Measurements from ENCODE around the gene AGRN. TPM values are rescaled to one million over a fixed set of nuclear protein-coding genes. Genes with fewer than 3 reads are reported as not detected.
A peak's percentile ranks its signal among the peaks of the same experiment; 100 is the strongest.

The AGRN gene
- total RNA-seq (2021; ENCODE audit: unreplicated experiment) (134 TPM), Bru-seq, nascent RNA (percentile 64 among the genes with signal in this experiment), BruChase-seq, experiment 1, labeled RNA remaining after a 6-hour chase (percentile 83 among the genes with signal in this experiment), BruChase-seq, experiment 2, labeled RNA remaining after a 2-hour chase (percentile 81 among the genes with signal in this experiment)
- polyA plus RNA-seq (2012) = 71.3 and 82.2 TPM in 2 replicates
- long read RNA-seq, partial matches to known transcripts = 69 of 94 reads
- long read RNA-seq, other reads (novel, unspliced or antisense) = 23 of 94 reads

GRCh38 chr1:1020000-1020404, at the start of gene AGRN:
Gene AGRN, plus strand, starts transcription at chr1:1020120. Its CDS starts 53 bp downstream, at chr1:1020173.
- no peak for DNase-seq (ENCODE audit: low read depth, low spot score)
- Histone ChIP-seq H3K79me2 (ENCODE audit: insufficient read depth, low read length) (peaks cover 44% of the 10 kb centered on the region), H3K9me2 (ENCODE audit: insufficient read depth) (no peaks in the 10 kb centered on the region), H3K9me3 (ENCODE audit: control insufficient read depth in 1 of 2, insufficient read depth in 1 of 2, low read depth in 1 of 2, low read length in 2 of 2) (no peaks in the 10 kb centered on the region), H3K4me3 (replicated peaks in 1 of 2; ENCODE audit: low read depth in 1 of 2, low read length in 2 of 2) (peak within 1 kb of the TSS; percentile 73 to 79), H2AFZ (ENCODE audit: low read depth, low read length, poor library complexity, severe bottlenecking) (no peak within 1 kb of the TSS), H3K36me3 (ENCODE audit: control insufficient read depth in 1 of 2, insufficient read depth in 2 of 2, low read length in 2 of 2) (peaks cover 0 to 12% of the 10 kb centered on the region in 2 experiments; a peak in 2 of 4 replicates), H3K4me1 (ENCODE audit: control insufficient read depth in 1 of 2, insufficient read depth in 2 of 2, low read length in 2 of 2) (peaks cover 44 to 67% of the 10 kb centered on the region in 2 experiments), H4K20me1 (ENCODE audit: insufficient read depth) (no peaks in the 10 kb centered on the region), H3K4me2 (ENCODE audit: low read length) (peak within 1 kb of the TSS; percentile 98), H3K27ac (ENCODE audit: low read depth, low read length) (peak within 1 kb of the TSS; percentile 87), H3K9ac (ENCODE audit: low read length) (peak within 1 kb of the TSS; percentile 90), H3K27me3 (ENCODE audit: insufficient read depth, low read length) (no peaks in the 10 kb centered on the region)
- RAD21 ChIA-PET (ENCODE audit: low non-redundant PET in 1 of 2, low total read pairs in 2 of 2, uncharacterized antibody in 2 of 2, unreplicated experiment in 2 of 2) = interaction anchor here in 1 of 2 experiments (0.6 kb wide), 1 partner anchor 29 kb away, joined by 4 read pairs; no protein-coding TSS in a partner anchor
- CTCF ChIA-PET = interaction anchor here (1.0 to 3.9 kb wide), 4 partner anchors 18 to 271 kb away, joined by 4 to 17 read pairs (median 8); no protein-coding TSS in a partner anchor
- POLR2A ChIA-PET = interaction anchor here (0.6 to 1.5 kb wide), 5 partner anchors 18 to 143 kb away, joined by 3 read pairs; partner anchors contain the start of gene RNF223
- TF ChIP-seq SRF (IDR thresholded peaks at IDR 0.05; ENCODE audit: low read depth) (no peak), POLR2AphosphoS5 (IDR thresholded peaks at IDR 0.05; ENCODE audit: low read depth, low read length) (peak; percentile 77)
- intact Hi-C loops (cut with micrococcal nuclease) = loop anchor here (5.0 kb wide), 1 partner anchor 42 kb away; no protein-coding TSS in a partner anchor
- BruUV-seq (replicated peaks) = no TSS peak
- peak; percentile 37 for ATAC-seq

- Histone ChIP-seq H3K79me2 (ENCODE audit: insufficient read depth, low read length) (no peaks in the 10 kb centered on the region; the same call in 1 of the 2 replicates), H3K9ac (ENCODE audit: low read length) (no peak overlapping the region), H3K4me1 (ENCODE audit: control insufficient read depth in 1 of 2, insufficient read depth in 2 of 2, low read length in 2 of 2) (peaks cover 16 to 35% of the 10 kb centered on the region in 2 experiments), H3K27me3 (ENCODE audit: insufficient read depth, low read length) (no peaks in the 10 kb centered on the region), H3K4me2 (ENCODE audit: low read length) (no peak overlapping the region), H4K20me1 (ENCODE audit: insufficient read depth) (no peaks in the 10 kb centered on the region), H3K27ac (ENCODE audit: low read depth, low read length) (no peak overlapping the region), H3K9me2 (ENCODE audit: insufficient read depth) (no peaks in the 10 kb centered on the region), H3K4me3 (replicated peaks in 1 of 2; ENCODE audit: low read depth in 1 of 2, low read length in 2 of 2) (no peak overlapping the region), H3K9me3 (ENCODE audit: control insufficient read depth in 1 of 2, insufficient read depth in 1 of 2, low read depth in 1 of 2, low read length in 2 of 2) (no peaks in the 10 kb centered on the region; a peak in 1 of 4 replicates), H3K36me3 (ENCODE audit: control insufficient read depth in 1 of 2, insufficient read depth in 2 of 2, low read length in 2 of 2) (no peaks in the 10 kb centered on the region; a peak in 1 of 4 replicates), H2AFZ (ENCODE audit: low read depth, low read length, poor library complexity, severe bottlenecking) (no peak overlapping the region)
- CTCF ChIA-PET = no interaction called here
- POLR2A ChIA-PET = no interaction called here
- no TSS peak for BruUV-seq (replicated peaks)
- intact Hi-C loops (cut with micrococcal nuclease) = no loop called here
- DNase-seq (ENCODE audit: low read depth, low spot score) (no peak), ATAC-seq (no peak)
- RAD21 ChIA-PET (ENCODE audit: low non-redundant PET in 1 of 2, low total read pairs in 2 of 2, uncharacterized antibody in 2 of 2, unreplicated experiment in 2 of 2) = no interaction called here
- TF ChIP-seq MAX (IDR thresholded peaks at IDR 0.05) (no peak), CBX3 (IDR thresholded peaks at IDR 0.05; ENCODE audit: low read depth) (no peak), POLR2A (IDR thresholded peaks at IDR 0.05; ENCODE audit: borderline replicate concordance, extremely low read depth, insufficient read depth, insufficient read length) (no peak), CEBPB (IDR thresholded peaks at IDR 0.05; ENCODE audit: low read depth) (no peak), EZH2 (IDR thresholded peaks at IDR 0.05) (no peak), CTCF (IDR thresholded peaks at IDR 0.05 in 2 of 3, conservative IDR thresholded peaks at IDR 0.05 in 1 of 3; ENCODE audit: borderline replicate concordance in 1 of 3, insufficient read depth in 1 of 3, low read depth in 2 of 3, low read length in 2 of 3) (no peak), JUND (IDR thresholded peaks at IDR 0.05) (no peak), SIN3A (IDR thresholded peaks at IDR 0.05; ENCODE audit: low read depth) (no peak), REST (IDR thresholded peaks at IDR 0.05; ENCODE audit: low read depth) (no peak), FOSL1 (IDR thresholded peaks at IDR 0.05; ENCODE audit: low read depth) (no peak), EGR1 (IDR thresholded peaks at IDR 0.05; ENCODE audit: low read depth) (no peak)
These were observed 49.5 kb upstream of the AGRN start for GRCh38 chr1:970242-970972.

Data from HCT116 (cell line).